Muscle layer of colon (tissue), 2 donors: ENCODE results near the gene POC1B.

Experiments
- H3K27ac ChIP-seq: one replicate; pipeline ENCODE4 v1.7.0; 2013; ENCODE audit warnings: low read depth, mild to moderate bottlenecking, low read length, moderate library complexity
- H3K27me3 ChIP-seq, 2 donors: one replicate each; pipeline ENCODE4 v1.7.0; 2013; ENCODE audit warnings: low read length in 2 of 2, mild to moderate bottlenecking in 2 of 2; ENCODE audit not compliant: insufficient read depth in 2 of 2, control insufficient read depth in 1 of 2
- H3K36me3 ChIP-seq: one replicate; pipeline ENCODE4 v1.7.0; 2013; ENCODE audit warnings: mild to moderate bottlenecking, low read length; ENCODE audit not compliant: insufficient read depth
- H3K4me1 ChIP-seq: one replicate; pipeline ENCODE4 v1.7.0; 2013; ENCODE audit warnings: mild to moderate bottlenecking, low read length; ENCODE audit not compliant: insufficient read depth
- H3K4me3 ChIP-seq, 2 donors: one replicate each; pipeline ENCODE4 v1.7.0; 2013; ENCODE audit warnings: low read length in 2 of 2, low read depth in 1 of 2, mild to moderate bottlenecking in 1 of 2, moderate library complexity in 1 of 2
- H3K9ac ChIP-seq: one replicate; pipeline ENCODE4 v1.7.0; 2013; ENCODE audit warnings: low read length
- H3K9me3 ChIP-seq: one replicate; pipeline ENCODE4 v1.7.0; 2013; ENCODE audit warnings: mild to moderate bottlenecking, low read length
- donor health status: abdominal sarcoma.
- donor health status: Adenocarcinoma of cecum.

Gene POC1B

GRCh38 chr12:89427508-89428156 lies 98.2 kb downstream of the POC1B start:
- Histone ChIP-seq H3K27me3 (no peaks in the 10 kb centered on the region), H3K4me3 (no peak overlapping the region), H3K4me1 (no peaks in the 10 kb centered on the region), H3K9ac (no peak overlapping the region), H3K9me3 (no peaks in the 10 kb centered on the region), H3K27ac (no peak overlapping the region), H3K36me3 (no peaks in the 10 kb centered on the region)

- Histone ChIP-seq H3K27me3 (no peaks in the 10 kb centered on the region), H3K4me3 (no peak overlapping the region), H3K4me1 (no peaks in the 10 kb centered on the region), H3K9ac (no peak overlapping the region), H3K36me3 (no peaks in the 10 kb centered on the region), H3K9me3 (no peaks in the 10 kb centered on the region), H3K27ac (no peak overlapping the region)
These were observed 101.0 kb downstream of the POC1B start for GRCh38 chr12:89424846-89425245.

- Histone ChIP-seq H3K9me3 (no peaks in the 10 kb centered on the region), H3K4me3 (no peak overlapping the region), H3K27ac (no peak overlapping the region), H3K4me1 (no peaks in the 10 kb centered on the region), H3K9ac (no peak overlapping the region), H3K36me3 (no peaks in the 10 kb centered on the region), H3K27me3 (no peaks in the 10 kb centered on the region)
These were observed 101.5 kb downstream of the POC1B start for GRCh38 chr12:89424389-89424788.

- no peaks in the 10 kb centered on the region for H3K4me1 ChIP-seq
- H3K4me3 ChIP-seq, result no peak overlapping the region
- H3K9ac ChIP-seq, result no peak overlapping the region
These were observed 104.6 kb downstream of the POC1B start for GRCh38 chr12:89421092-89421835.

GRCh38 chr12:89418228-89418910 lies 107.5 kb downstream of the POC1B start:
- no peaks in the 10 kb centered on the region for H3K4me1 ChIP-seq
- no peak overlapping the region for H3K4me3 ChIP-seq
- no peak overlapping the region for H3K27ac ChIP-seq
- H3K9me3 ChIP-seq, result no peaks in the 10 kb centered on the region
- no peaks in the 10 kb centered on the region for H3K27me3 ChIP-seq
- no peak overlapping the region for H3K9ac ChIP-seq
- no peaks in the 10 kb centered on the region for H3K36me3 ChIP-seq

More at GRCh38 chr12:89421092-89421835, 104.6 kb downstream of the POC1B start:
- H3K36me3 ChIP-seq, result no peaks in the 10 kb centered on the region
- no peak overlapping the region for H3K27ac ChIP-seq
- no peaks in the 10 kb centered on the region for H3K27me3 ChIP-seq
- H3K9me3 ChIP-seq, result no peaks in the 10 kb centered on the region

- no peaks in the 10 kb centered on the region for H3K4me1 ChIP-seq
- H3K27me3 ChIP-seq, result no peaks in the 10 kb centered on the region
- no peaks in the 10 kb centered on the region for H3K36me3 ChIP-seq
- H3K9me3 ChIP-seq, result no peaks in the 10 kb centered on the region
- H3K4me3 ChIP-seq, result no peak overlapping the region
- no peak overlapping the region for H3K27ac ChIP-seq
- H3K9ac ChIP-seq, result no peak overlapping the region
These were observed 108.4 kb downstream of the POC1B start for GRCh38 chr12:89417246-89417977.

- Histone ChIP-seq H3K36me3 (no peaks in the 10 kb centered on the region), H3K27ac (no peak overlapping the region), H3K27me3 (no peaks in the 10 kb centered on the region), H3K9ac (no peak overlapping the region), H3K4me1 (no peaks in the 10 kb centered on the region), H3K4me3 (no peak overlapping the region), H3K9me3 (no peaks in the 10 kb centered on the region)
These were observed 109.6 kb downstream of the POC1B start for GRCh38 chr12:89416049-89416792.

- no peaks in the 10 kb centered on the region for H3K4me1 ChIP-seq
- no peak overlapping the region for H3K4me3 ChIP-seq
- no peaks in the 10 kb centered on the region for H3K9me3 ChIP-seq
- no peaks in the 10 kb centered on the region for H3K36me3 ChIP-seq
- H3K9ac ChIP-seq, result no peak overlapping the region
- no peak overlapping the region for H3K27ac ChIP-seq
- no peaks in the 10 kb centered on the region for H3K27me3 ChIP-seq
These were observed 111.0 kb downstream of the POC1B start for GRCh38 chr12:89414851-89415250.

- no peak overlapping the region for H3K9ac ChIP-seq
- no peaks in the 10 kb centered on the region for H3K9me3 ChIP-seq
- no peaks in the 10 kb centered on the region for H3K4me1 ChIP-seq
- H3K27me3 ChIP-seq, result no peaks in the 10 kb centered on the region
- no peak overlapping the region for H3K4me3 ChIP-seq
- no peak overlapping the region for H3K27ac ChIP-seq
- no peaks in the 10 kb centered on the region for H3K36me3 ChIP-seq
These were observed 111.5 kb downstream of the POC1B start for GRCh38 chr12:89414322-89414721.

- Histone ChIP-seq H3K27me3 (no peaks in the 10 kb centered on the region), H3K9ac (no peak overlapping the region), H3K4me1 (no peaks in the 10 kb centered on the region), H3K36me3 (no peaks in the 10 kb centered on the region), H3K4me3 (no peak overlapping the region), H3K9me3 (no peaks in the 10 kb centered on the region), H3K27ac (no peak overlapping the region)
These were observed 112.6 kb downstream of the POC1B start for GRCh38 chr12:89413234-89413633.

- H3K4me1 ChIP-seq, result no peaks in the 10 kb centered on the region
- no peaks in the 10 kb centered on the region for H3K9me3 ChIP-seq
- H3K9ac ChIP-seq, result no peak overlapping the region
- no peaks in the 10 kb centered on the region for H3K36me3 ChIP-seq
- H3K27me3 ChIP-seq, result no peaks in the 10 kb centered on the region
- H3K27ac ChIP-seq, result no peak overlapping the region
- H3K4me3 ChIP-seq, result no peak overlapping the region
These were observed 113.2 kb downstream of the POC1B start for GRCh38 chr12:89412665-89413064.
